ENCODE results near the gene MLIP. TPM values are rescaled to one million over a fixed set of nuclear protein-coding genes. Genes with fewer than 3 reads are reported as not detected.

Gene MLIP
- total RNA-seq, 1 experiment from 2014 or later, result not detected

DNA sequence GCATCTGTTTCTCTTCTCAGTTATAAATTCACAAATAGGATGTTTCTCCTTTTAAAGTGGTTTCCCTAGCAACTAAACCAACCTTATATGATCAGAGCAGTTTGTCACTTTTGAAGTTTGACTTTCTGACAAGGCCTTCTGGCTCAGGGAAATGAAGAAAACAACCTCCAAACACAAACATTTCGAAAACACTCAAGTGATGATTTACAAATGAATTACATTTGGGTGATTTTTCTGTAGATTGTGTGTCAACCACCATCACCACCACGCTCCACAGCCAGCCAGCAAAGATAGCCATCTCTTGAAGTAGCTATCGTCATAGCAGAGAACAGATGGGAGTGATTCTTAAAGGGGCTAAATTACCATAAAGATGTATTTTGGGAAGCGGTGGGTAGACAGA, 16.5 kb upstream of the MLIP start:
- CTCF ChIA-PET, result no interaction called here
- Mint-ChIP-seq H3K27me3 (ENCODE audit: insufficient read depth, unreplicated experiment) (no peaks in the 10 kb centered on the region), H3K36me3 (ENCODE audit: insufficient read depth, unreplicated experiment) (no peaks in the 10 kb centered on the region), H3K4me1 (ENCODE audit: insufficient read depth, unreplicated experiment) (no peaks in the 10 kb centered on the region), H3K27ac (ENCODE audit: low read depth, unreplicated experiment) (no peak overlapping the region), H3K9me3 (ENCODE audit: unreplicated experiment) (peaks cover 7% of the 10 kb centered on the region), H3K4me3 (ENCODE audit: unreplicated experiment) (no peak overlapping the region)
- no peak for TF ChIP-seq CTCF (IDR thresholded peaks at IDR 0.05; ENCODE audit: unreplicated experiment)
- DNase-seq (ENCODE audit: unreplicated experiment), result no peak
- intact Hi-C loops (cut with micrococcal nuclease), result loop anchor here (1.0 kb wide), 1 partner anchor 32 kb away; no protein-coding TSS in a partner anchor
- POLR2A ChIA-PET, result no interaction called here
- BruUV-seq (replicated peaks), result no TSS peak

GRCh38 chr6:54095723-54096122, 15.5 kb upstream of the MLIP start:
- no peaks in the 10 kb centered on the region for H3K4me1 Mint-ChIP-seq (ENCODE audit: insufficient read depth, unreplicated experiment)
- no peaks in the 10 kb centered on the region for H3K27me3 Mint-ChIP-seq (ENCODE audit: insufficient read depth, unreplicated experiment)
- TF ChIP-seq CTCF (IDR thresholded peaks at IDR 0.05; ENCODE audit: unreplicated experiment), result no peak
- ChIA-PET CTCF (interaction anchor here (0.9 kb wide), 1 partner anchor 40 kb away, joined by 3 read pairs; no protein-coding TSS in a partner anchor), POLR2A (interaction anchor here (0.8 kb wide), 1 partner anchor 45 kb away, joined by 3 read pairs; no protein-coding TSS in a partner anchor)
- peaks cover 7% of the 10 kb centered on the region for H3K9me3 Mint-ChIP-seq (ENCODE audit: unreplicated experiment)
- no peaks in the 10 kb centered on the region for H3K36me3 Mint-ChIP-seq (ENCODE audit: insufficient read depth, unreplicated experiment)
- no peak overlapping the region for H3K4me3 Mint-ChIP-seq (ENCODE audit: unreplicated experiment)
- H3K27ac Mint-ChIP-seq (ENCODE audit: low read depth, unreplicated experiment), result no peak overlapping the region
- BruUV-seq (replicated peaks), result no TSS peak
- DNase-seq (ENCODE audit: unreplicated experiment), result no peak
- intact Hi-C loops (cut with micrococcal nuclease), result loop anchor here (1.0 kb wide), 1 partner anchor 33 kb away; no protein-coding TSS in a partner anchor

- Mint-ChIP-seq H3K27me3 (ENCODE audit: insufficient read depth, unreplicated experiment) (no peaks in the 10 kb centered on the region), H3K27ac (ENCODE audit: low read depth, unreplicated experiment) (no peak overlapping the region), H3K4me3 (ENCODE audit: unreplicated experiment) (no peak overlapping the region), H3K9me3 (ENCODE audit: unreplicated experiment) (peaks cover 7% of the 10 kb centered on the region), H3K4me1 (ENCODE audit: insufficient read depth, unreplicated experiment) (no peaks in the 10 kb centered on the region), H3K36me3 (ENCODE audit: insufficient read depth, unreplicated experiment) (no peaks in the 10 kb centered on the region)
- TF ChIP-seq CTCF (IDR thresholded peaks at IDR 0.05; ENCODE audit: unreplicated experiment), result no peak
- CTCF ChIA-PET, result interaction anchor here (0.9 kb wide), 1 partner anchor 1180 kb away, joined by 4 read pairs; no protein-coding TSS in a partner anchor
- BruUV-seq (replicated peaks), result no TSS peak
- POLR2A ChIA-PET, result no interaction called here
- DNase-seq (ENCODE audit: unreplicated experiment), result no peak
- intact Hi-C loops (cut with micrococcal nuclease), result no loop called here
Observed at GRCh38 chr6:54096811-54097210, 14.4 kb upstream of the MLIP start.

- POLR2A ChIA-PET, result no interaction called here
- DNase-seq (ENCODE audit: unreplicated experiment), result no peak
- intact Hi-C loops (cut with micrococcal nuclease), result no loop called here
- Mint-ChIP-seq H3K4me1 (ENCODE audit: insufficient read depth, unreplicated experiment) (no peaks in the 10 kb centered on the region), H3K36me3 (ENCODE audit: insufficient read depth, unreplicated experiment) (no peaks in the 10 kb centered on the region), H3K27ac (ENCODE audit: low read depth, unreplicated experiment) (no peak overlapping the region), H3K27me3 (ENCODE audit: insufficient read depth, unreplicated experiment) (no peaks in the 10 kb centered on the region), H3K4me3 (ENCODE audit: unreplicated experiment) (no peak overlapping the region), H3K9me3 (ENCODE audit: unreplicated experiment) (peaks cover 7% of the 10 kb centered on the region)
- TF ChIP-seq CTCF (IDR thresholded peaks at IDR 0.05; ENCODE audit: unreplicated experiment), result no peak
- CTCF ChIA-PET, result interaction anchor here (0.7 to 0.9 kb wide), 2 partner anchors 82 to 1179 kb away, joined by 4 to 6 read pairs; no protein-coding TSS in a partner anchor
- BruUV-seq (replicated peaks), result no TSS peak
Observed at GRCh38 chr6:54097753-54098152, 13.5 kb upstream of the MLIP start.

Data from MCF 10A (cell line).